HEK293T (cell line): ENCODE results near the gene PLA2G2A.

Experiments
- BHLHE40 ChIP-seq: fragments of 450-650 bp; IDR thresholded peaks from 2 replicates; pipeline ENCODE4 v1.6.1; 2016; ENCODE audit warnings: mild to moderate bottlenecking, moderate library complexity, borderline replicate concordance
- ELF4 ChIP-seq: fragments of 450-650 bp; IDR thresholded peaks from 2 replicates; pipeline ENCODE4 v1.6.1; 2017; ENCODE audit warnings: antibody characterized with exemption
- FOXK2 ChIP-seq: fragments of 450-650 bp; IDR thresholded peaks from 2 replicates; pipeline ENCODE4 v1.6.1; 2016; ENCODE audit warnings: mild to moderate bottlenecking
- TARDBP ChIP-seq: fragments of 450-650 bp; IDR thresholded peaks from 2 replicates; pipeline ENCODE4 v1.6.1; 2016

GRCh38 chr1:19945914-19946313 is 33.5 kb downstream of the PLA2G2A start:
- no peak for TF ChIP-seq FOXK2
- no peak for TF ChIP-seq TARDBP
- no peak for TF ChIP-seq BHLHE40
- TF ChIP-seq ELF4 = no peak
